ENCODE data around the gene GJA3. TPM values are rescaled to one million over a fixed set of nuclear protein-coding genes. Genes with fewer than 3 reads are reported as not detected.

Gene GJA3
- total and polyA plus RNA-seq, 2 of the 8 experiments (the other 6 are each of a cell fraction or from before 2014, with no cell fraction given) = 0.12 to 0.60 TPM

GRCh38 chr13:20191311-20192157 lies 30.7 kb upstream of the GJA3 start:
- H4K8ac ChIP-seq (ENCODE audit: extremely low read depth, insufficient read depth, low read length) = no peak overlapping the region; the same call in 1 of the 2 replicates
- H2BK120ac ChIP-seq (replicated peaks; ENCODE audit: low read depth, low read length) = no peak overlapping the region
- H3K18ac ChIP-seq (ENCODE audit: extremely low read depth, low read length) = no peak overlapping the region
- DNase-seq (ENCODE audit: low read depth in 1 of 2, low spot score in 2 of 2) (peak in 1 of 2 experiments; percentile 55), FAIRE-seq (no peak)
- peaks cover 6% of the 10 kb centered on the region; the same call in 1 of the 2 replicates for H3K23me2 ChIP-seq (ENCODE audit: low read depth, low read length)
- H3K14ac ChIP-seq (ENCODE audit: insufficient read length) = no peak overlapping the region
- no peak overlapping the region for H2BK20ac ChIP-seq (ENCODE audit: low read length)
- H3K4me1 ChIP-seq (replicated peaks in 1 of 4; ENCODE audit: control insufficient read depth in 3 of 4, insufficient read depth in 4 of 4, low read length in 3 of 4) = peaks cover 0 to 13% (median 5%) of the 10 kb centered on the region in 4 experiments; a peak in 6 of 7 replicates
- TF ChIP-seq BRCA1 (IDR thresholded peaks at IDR 0.05; ENCODE audit: low read depth, low read length) (no peak), SAP30 (IDR thresholded peaks at IDR 0.05; ENCODE audit: insufficient read depth, insufficient replicate concordance, low read length) (no peak), RXRA (IDR thresholded peaks at IDR 0.05; ENCODE audit: insufficient read depth, low read depth, low read length) (0 out of 2 replicates have a peak, but pooled peaks have one; percentile 11), TEAD4 (IDR thresholded peaks at IDR 0.05; ENCODE audit: low read depth, low read length) (no peak), EP300 (IDR thresholded peaks at IDR 0.05; ENCODE audit: borderline replicate concordance in 1 of 2, low read depth in 2 of 2, low read length in 2 of 2) (no peak), MAX (IDR thresholded peaks at IDR 0.05) (0 out of 2 replicates have a peak, but pooled peaks have one; percentile 4), RFX5 (IDR thresholded peaks at IDR 0.05; ENCODE audit: borderline replicate concordance, low read depth, low read length) (no peak), RNF2 (IDR thresholded peaks at IDR 0.05; ENCODE audit: borderline replicate concordance, low read depth, low read length, missing control alignments, poor library complexity, severe bottlenecking) (peak; percentile 69)
- H4K5ac ChIP-seq (ENCODE audit: insufficient read length, low read depth, low read length) = no peak overlapping the region
- no peak overlapping the region for H4K91ac ChIP-seq (replicated peaks; ENCODE audit: insufficient read length, low read length)
- H3K4ac ChIP-seq (replicated peaks; ENCODE audit: insufficient read length, low read depth, low read length) = no peak overlapping the region
- peak overlapping the region; percentile 59 to 79 for H3K4me2 ChIP-seq (ENCODE audit: insufficient read depth in 1 of 2, low read depth in 2 of 2, low read length in 2 of 2)
- H3K79me2 ChIP-seq (ENCODE audit: control insufficient read depth in 1 of 2, insufficient read depth in 2 of 2, low read length in 2 of 2) = no peaks in the 10 kb centered on the region
- WGBS, 2 experiments (ENCODE audit: extremely low coverage in 1 of 2, insufficient coverage in 1 of 2, insufficient read length in 1 of 2, insufficient replicate concordance in 2 of 2, low coverage in 1 of 2, low lambda C conversion rate in 2 of 2, missing lambda C conversion rate in 1 of 2) = 25% methylated on average over 24 of the region's 24 CpGs; no CpG with 5 or more reads in 1 of the 2 experiments
- no peak overlapping the region for H2BK5ac ChIP-seq (ENCODE audit: low read depth, low read length)
- no peaks in the 10 kb centered on the region; a peak in 1 of 8 replicates for H3K36me3 ChIP-seq (ENCODE audit: control insufficient read depth in 2 of 4, insufficient read depth in 4 of 4, low read length in 3 of 4)
- H3K23ac ChIP-seq (ENCODE audit: insufficient read length) = no peak overlapping the region
- H2AFZ ChIP-seq (ENCODE audit: low read length) = 0 out of 2 replicates have a peak overlapping the region, but pooled peaks have one; percentile 6
- peak overlapping the region; percentile 7 to 63 (median 42); a peak in 7 of 8 replicates for H3K4me3 ChIP-seq (ENCODE audit: extremely low read depth in 1 of 4, insufficient read depth in 2 of 4, low read depth in 3 of 4, low read length in 4 of 4)
- POLR2A ChIA-PET (ENCODE audit: partially characterized antibody) = no interaction called here
- no peaks in the 10 kb centered on the region; the same call in 1 of the 2 replicates for H3K79me1 ChIP-seq (ENCODE audit: low read depth, low read length)
- H4K20me1 ChIP-seq (replicated peaks in 1 of 2; ENCODE audit: control insufficient read depth in 1 of 2, insufficient read depth in 2 of 2, low read length in 2 of 2) = peaks cover 0 to 9% of the 10 kb centered on the region in 2 experiments
- no peak overlapping the region for H2AK5ac ChIP-seq (ENCODE audit: low read depth, low read length)
- H2BK12ac ChIP-seq (ENCODE audit: low read depth, low read length) = no peak overlapping the region; the same call in 1 of the 2 replicates
- no peak overlapping the region for H3K56ac ChIP-seq (replicated peaks; ENCODE audit: insufficient read length, low read depth, low read length)
- no peaks in the 10 kb centered on the region for H3K9me3 ChIP-seq (ENCODE audit: insufficient read depth in 2 of 2, low read depth in 1 of 2, low read length in 1 of 2)
- H3K27me3 ChIP-seq (replicated peaks in 1 of 4; ENCODE audit: control insufficient read depth in 3 of 4, extremely low read depth in 1 of 4, insufficient read depth in 3 of 4, low read length in 3 of 4) = peaks cover 52 to 77% (median 75%) of the 10 kb centered on the region in 4 experiments
- CTCF ChIA-PET (ENCODE audit: partially characterized antibody) = interaction anchor here (0.7 to 2.1 kb wide), 6 partner anchors 10 to 301 kb away, joined by 3 to 17 read pairs (median 5); no protein-coding TSS in a partner anchor
- H3K27ac ChIP-seq (ENCODE audit: low read depth, low read length) = no peak overlapping the region
- 0 out of 7 replicates have a peak overlapping the region, but pooled peaks of 1 of the 4 experiments have one; percentile 36 for H3K9ac ChIP-seq (replicated peaks in 1 of 4; ENCODE audit: extremely low read depth in 1 of 4, low read depth in 3 of 4, low read length in 3 of 4)
- no peak overlapping the region for H2BK15ac ChIP-seq (ENCODE audit: low read length)
